Measurements from ENCODE around the gene ZDHHC14.
A peak's percentile ranks its signal among the peaks of the same experiment; 100 is the strongest.
"Not testable (repeated sequence)": the region's sequence is repeated elsewhere in the genome, so short reads cannot be mapped to it uniquely, and the experiment has no call there.

ZDHHC14 gene

GRCh38 chr6:157381631-157382621, 936 bp downstream of the ZDHHC14 start:
- DNase-seq, result peak; percentile 83

- no peak for DNase-seq
Measured at GRCh38 chr6:157382821-157383220, 1.8 kb downstream of the ZDHHC14 start.

GRCh38 chr6:157383471-157383870, 2.5 kb downstream of the ZDHHC14 start:
- DNase-seq, result peak; percentile 50

- DNase-seq, result not testable (repeated sequence)
Measured at GRCh38 chr6:157384962-157385361, 4.0 kb downstream of the ZDHHC14 start.

- peak; percentile 34 for DNase-seq
Measured at GRCh38 chr6:157385482-157385881, 4.5 kb downstream of the ZDHHC14 start.

GRCh38 chr6:157386023-157386422, 5.0 kb downstream of the ZDHHC14 start:
- no peak for DNase-seq

- DNase-seq, result no peak
Measured at GRCh38 chr6:157386454-157386853, 5.5 kb downstream of the ZDHHC14 start.

- no peak for DNase-seq
Measured at GRCh38 chr6:157388924-157389323, 7.9 kb downstream of the ZDHHC14 start.

GRCh38 chr6:157390273-157391060, 9.5 kb downstream of the ZDHHC14 start:
- DNase-seq, result no peak

- DNase-seq, result no peak
Measured at GRCh38 chr6:157392927-157393668, 12.1 kb downstream of the ZDHHC14 start.

GRCh38 chr6:157393669-157394327, 12.8 kb downstream of the ZDHHC14 start:
- DNase-seq, result no peak

GRCh38 chr6:157395199-157395598, 14.2 kb downstream of the ZDHHC14 start:
- DNase-seq, result not testable (repeated sequence)

GRCh38 chr6:157396026-157396425, 15.0 kb downstream of the ZDHHC14 start:
- no peak for DNase-seq

- no peak for DNase-seq
Measured at GRCh38 chr6:157397660-157398059, 16.7 kb downstream of the ZDHHC14 start.

- no peak for DNase-seq
Measured at GRCh38 chr6:157398151-157398550, 17.2 kb downstream of the ZDHHC14 start.

GRCh38 chr6:157400676-157401075, 19.7 kb downstream of the ZDHHC14 start:
- DNase-seq, result no peak

- peak; percentile 30 for DNase-seq
Measured at GRCh38 chr6:157401734-157402338, 20.8 kb downstream of the ZDHHC14 start.

GRCh38 chr6:157402996-157403685, 22.2 kb downstream of the ZDHHC14 start:
- DNase-seq, result no peak

- DNase-seq, result peak; percentile 64
Measured at GRCh38 chr6:157403686-157404051, 22.7 kb downstream of the ZDHHC14 start.

- DNase-seq, result no peak
Measured at GRCh38 chr6:157405986-157406385, 25.0 kb downstream of the ZDHHC14 start.

- no peak for DNase-seq
Measured at GRCh38 chr6:157406661-157407060, 25.7 kb downstream of the ZDHHC14 start.

Data from NCI-H69 (cell line).